HepG2 (cell line): ENCODE measurements around the gene DNAAF3. TPM values are rescaled to one million over a fixed set of nuclear protein-coding genes. Genes with fewer than 3 reads are reported as not detected.

Experiments
- ATAC-seq: fragments of 200-7000 bp; cut with Tn5 transposase; 3 replicates; pipeline ENCODE4 v1.9.1; 2020; ENCODE audit warnings: mild to moderate bottlenecking, moderate library complexity
- BruUV-seq: library from RNA; stranded (reverse); fragments of 400-500 nt; replicated peaks from 2 replicates; lab custom pipeline; 2021; lab: Mats Ljungman, UMichigan
- CTCF ChIA-PET: fragments of 300-600 bp; formaldehyde crosslinking; extraction: SDS; loops from one replicate; lab custom pipeline; 2021; ENCODE audit warnings: low total read pairs, inconsistent platforms, low intra/inter-chr PET ratio; lab: Yijun Ruan, JAX
- POLR2A ChIA-PET: fragments of 350-600 bp; sonication (Branson Sonifier 250); formaldehyde crosslinking; loops from one replicate; lab custom pipeline; 2020; ENCODE audit warnings: antibody characterized with exemption, inconsistent platforms; lab: Yijun Ruan, JAX
- DNase-seq: peaks from one replicate; pipeline ENCODE4 v3.0.0-alpha.2; 2015; ENCODE audit warnings: low spot score
- FAIRE-seq: peaks from 3 replicates; lab custom pipeline; 2011; peaks lifted over from hg19 to GRCh38; lab: Jason Lieb, UNC
- H2AFZ ChIP-seq: one replicate; pipeline ENCODE4 v1.6.1; 2011; ENCODE audit warnings: low read length, inconsistent platforms
- H3K27ac ChIP-seq: fragments of 300-600 bp; 3 replicates; pipeline ENCODE4 v1.8.0; 2011; ENCODE audit warnings: mixed run types, mild to moderate bottlenecking, mixed read lengths, low read length, inconsistent platforms; ENCODE audit not compliant: insufficient read depth; ENCODE audit errors: extremely low read length
- H3K27me3 ChIP-seq, 2 experiments: fragments of 200-600 bp in 1 of 2; 2 replicates in 1 of 2; 3 replicates in 1 of 2; pipeline versions ENCODE4 v1.6.0 to v1.8.0; 2011; ENCODE audit warnings: low read length in 2 of 2, mild to moderate bottlenecking in 2 of 2, moderate library complexity in 2 of 2, inconsistent platforms in 1 of 2; ENCODE audit not compliant: insufficient read depth in 2 of 2, control insufficient read depth in 1 of 2
- H3K36me3 ChIP-seq, 2 experiments: fragments of 200-600 bp in 1 of 2; replicated peaks in 1 of 2; 2 replicates in 1 of 2; 3 replicates in 1 of 2; pipeline versions ENCODE4 v1.5.1 to v1.8.0; 2011; ENCODE audit warnings: low read length in 2 of 2, inconsistent platforms in 1 of 2; ENCODE audit not compliant: insufficient read depth in 2 of 2, control insufficient read depth in 1 of 2
- H3K4me1 ChIP-seq: 2 replicates; pipeline ENCODE4 v1.5.1; 2012; ENCODE audit warnings: low read length, inconsistent platforms; ENCODE audit not compliant: insufficient read depth
- H3K4me2 ChIP-seq: 2 replicates; pipeline ENCODE4 v1.6.0; 2011; ENCODE audit warnings: low read depth, low read length, inconsistent platforms
- H3K4me3 ChIP-seq, 3 experiments: fragments of 200-600 bp in 1 of 3; sonication (generic), shearing (Covaris generic) in 1 of 3; replicated peaks in 1 of 3; 2 replicates each; pipeline ENCODE4 v1.5.1; 2011 to 2016; ENCODE audit warnings: low read length in 3 of 3, inconsistent platforms in 2 of 3, low read depth in 2 of 3, mild to moderate bottlenecking in 2 of 3, control low read depth in 1 of 3, mixed read lengths in 1 of 3; ENCODE audit not compliant: insufficient read depth in 1 of 3
- H3K79me2 ChIP-seq: one replicate; pipeline ENCODE4 v1.6.1; 2011; ENCODE audit warnings: low read length, inconsistent platforms; ENCODE audit not compliant: insufficient read depth
- H3K9ac ChIP-seq: 2 replicates; pipeline ENCODE4 v1.6.0; 2011; ENCODE audit warnings: mild to moderate bottlenecking, low read depth, low read length, inconsistent platforms; ENCODE audit not compliant: insufficient read depth
- H3K9me3 ChIP-seq: 2 replicates; pipeline ENCODE4 v1.5.1; 2012; ENCODE audit warnings: mild to moderate bottlenecking, low read length
- H4K20me1 ChIP-seq: 2 replicates; pipeline ENCODE4 v1.6.0; 2011; ENCODE audit warnings: inconsistent platforms, mild to moderate bottlenecking, low read length, moderate library complexity; ENCODE audit not compliant: insufficient read depth
- ETV6 ChIP-seq: sonication (generic); formaldehyde crosslinking; conservative IDR thresholded peaks from 2 replicates; pipeline ENCODE4 v1.4.0; 2020; ENCODE audit warnings: missing genetic modification reagents
- GABPA ChIP-seq, 2 experiments: IDR thresholded peaks; 2 replicates each; pipeline ENCODE4 v1.6.1; 2011 to 2016; ENCODE audit warnings: low read depth in 2 of 2, low read length in 1 of 2, missing biosample characterization in 1 of 2, missing genetic modification characterization in 1 of 2
- ZNF12 ChIP-seq: sonication (generic); formaldehyde crosslinking; IDR thresholded peaks from 2 replicates; pipeline ENCODE4 v1.5.0; 2020; ENCODE audit warnings: missing genetic modification reagents
- ZNF431 ChIP-seq: sonication (generic); formaldehyde crosslinking; IDR thresholded peaks from 2 replicates; pipeline ENCODE4 v1.9.0; 2022; ENCODE audit warnings: missing genetic modification reagents, low read depth, mild to moderate bottlenecking, borderline replicate concordance
- ZNF780A ChIP-seq: sonication (generic); formaldehyde crosslinking; IDR thresholded peaks from 2 replicates; pipeline ENCODE4 v1.8.0; 2022; ENCODE audit warnings: mild to moderate bottlenecking, missing genetic modification reagents, moderate library complexity
- WGBS: methylation state at CpG from one replicate; pipeline ENCODE4 v1.1.6; 2017; ENCODE audit warnings: low lambda C conversion rate; 5-methylcytosine and 5-hydroxymethylcytosine counted together
- in situ Hi-C: cut with HindIII; loops from 2 replicates; pipeline ENCODE4 v1.10.0; 2017; ENCODE audit warnings: low pct_unique_long_range_greater_than_20kb; ENCODE audit not compliant: extremely low pct_ligation_motif_present
- intact Hi-C: fragments of 100-400 bp; cut with micrococcal nuclease; formaldehyde crosslinking; loops from one replicate; pipeline ENCODE4 v1.10.0; 2022; ENCODE audit not compliant: unreplicated experiment
- polyA plus RNA-seq, 8 experiments: library from polyadenylated mRNA; depleted of rRNA in 3 of 8; stranded (reverse) in 7 of 8; unstranded in 1 of 8; fragments of >200 nt; fragmentation: Illumina TruSeq in 4 of 8; extraction: Trizol in 4 of 8; gene quantifications; 2 replicates each; pipeline versions ENCODE4 v1.2.1 to v1.2.3, GENCODE V29; 2011 to 2016; ENCODE audit warnings: low read depth in 4 of 8, missing spikeins in 1 of 8, mixed read lengths in 1 of 8; ENCODE audit not compliant: insufficient read depth in 1 of 8
- total RNA-seq, 5 experiments: library from RNA; depleted of rRNA; stranded (reverse); fragments of >200 nt; fragmentation: Illumina TruSeq; extraction: Trizol; gene quantifications; 2 replicates each; pipeline ENCODE4 v1.2.3, GENCODE V29; 2016; ENCODE audit warnings: low read depth in 1 of 5
- TF ChIP-seq, protein P1 (sequence below): sonication (generic); formaldehyde crosslinking; IDR thresholded peaks from 2 replicates; pipeline ENCODE4 v1.4.0; 2020; ENCODE audit warnings: mild to moderate bottlenecking, missing genetic modification reagents
- TF ChIP-seq, protein P2 (sequence below): sonication (generic); formaldehyde crosslinking; IDR thresholded peaks from 2 replicates; pipeline ENCODE4 v1.4.0; 2020; ENCODE audit warnings: missing genetic modification reagents, mild to moderate bottlenecking, borderline replicate concordance
- TF ChIP-seq, protein P3 (sequence below): sonication (generic); formaldehyde crosslinking; IDR thresholded peaks from 2 replicates; pipeline ENCODE4 v1.5.0; 2020; ENCODE audit warnings: mild to moderate bottlenecking, missing genetic modification reagents, moderate library complexity

Gene DNAAF3
- total and polyA plus RNA-seq, 2 of the 13 experiments (the other 11 are each of a cell fraction or from before 2014, with no cell fraction given), result 0.30 to 0.40 TPM

DNA sequence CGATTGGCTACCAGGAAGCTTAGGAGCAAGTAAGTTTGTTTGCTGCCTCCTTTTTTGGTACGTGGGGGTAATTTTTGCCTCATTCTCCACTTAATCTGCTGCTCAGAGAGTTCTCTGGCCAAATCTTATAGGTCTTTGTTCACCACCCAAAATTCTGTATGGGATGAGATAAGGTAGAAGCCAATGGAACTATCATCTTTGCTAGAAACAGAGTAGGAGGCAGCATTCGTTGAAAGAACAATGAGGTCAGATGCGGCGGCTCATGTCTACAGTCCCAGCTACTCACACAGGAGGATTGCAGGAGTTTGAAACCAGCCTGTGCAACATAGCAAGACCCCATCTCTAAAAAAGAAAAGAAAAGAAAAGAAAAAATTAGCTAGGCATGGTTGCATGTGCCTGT is 5.0 kb upstream of the DNAAF3 start (continued):
- TF ChIP-seq, protein P1, sequence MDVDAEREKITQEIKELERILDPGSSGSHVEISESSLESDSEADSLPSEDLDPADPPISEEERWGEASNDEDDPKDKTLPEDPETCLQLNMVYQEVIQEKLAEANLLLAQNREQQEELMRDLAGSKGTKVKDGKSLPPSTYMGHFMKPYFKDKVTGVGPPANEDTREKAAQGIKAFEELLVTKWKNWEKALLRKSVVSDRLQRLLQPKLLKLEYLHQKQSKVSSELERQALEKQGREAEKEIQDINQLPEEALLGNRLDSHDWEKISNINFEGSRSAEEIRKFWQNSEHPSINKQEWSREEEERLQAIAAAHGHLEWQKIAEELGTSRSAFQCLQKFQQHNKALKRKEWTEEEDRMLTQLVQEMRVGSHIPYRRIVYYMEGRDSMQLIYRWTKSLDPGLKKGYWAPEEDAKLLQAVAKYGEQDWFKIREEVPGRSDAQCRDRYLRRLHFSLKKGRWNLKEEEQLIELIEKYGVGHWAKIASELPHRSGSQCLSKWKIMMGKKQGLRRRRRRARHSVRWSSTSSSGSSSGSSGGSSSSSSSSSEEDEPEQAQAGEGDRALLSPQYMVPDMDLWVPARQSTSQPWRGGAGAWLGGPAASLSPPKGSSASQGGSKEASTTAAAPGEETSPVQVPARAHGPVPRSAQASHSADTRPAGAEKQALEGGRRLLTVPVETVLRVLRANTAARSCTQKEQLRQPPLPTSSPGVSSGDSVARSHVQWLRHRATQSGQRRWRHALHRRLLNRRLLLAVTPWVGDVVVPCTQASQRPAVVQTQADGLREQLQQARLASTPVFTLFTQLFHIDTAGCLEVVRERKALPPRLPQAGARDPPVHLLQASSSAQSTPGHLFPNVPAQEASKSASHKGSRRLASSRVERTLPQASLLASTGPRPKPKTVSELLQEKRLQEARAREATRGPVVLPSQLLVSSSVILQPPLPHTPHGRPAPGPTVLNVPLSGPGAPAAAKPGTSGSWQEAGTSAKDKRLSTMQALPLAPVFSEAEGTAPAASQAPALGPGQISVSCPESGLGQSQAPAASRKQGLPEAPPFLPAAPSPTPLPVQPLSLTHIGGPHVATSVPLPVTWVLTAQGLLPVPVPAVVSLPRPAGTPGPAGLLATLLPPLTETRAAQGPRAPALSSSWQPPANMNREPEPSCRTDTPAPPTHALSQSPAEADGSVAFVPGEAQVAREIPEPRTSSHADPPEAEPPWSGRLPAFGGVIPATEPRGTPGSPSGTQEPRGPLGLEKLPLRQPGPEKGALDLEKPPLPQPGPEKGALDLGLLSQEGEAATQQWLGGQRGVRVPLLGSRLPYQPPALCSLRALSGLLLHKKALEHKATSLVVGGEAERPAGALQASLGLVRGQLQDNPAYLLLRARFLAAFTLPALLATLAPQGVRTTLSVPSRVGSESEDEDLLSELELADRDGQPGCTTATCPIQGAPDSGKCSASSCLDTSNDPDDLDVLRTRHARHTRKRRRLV (CRISPR knock-in tag), result no peak
- TF ChIP-seq ZNF12 (CRISPR knock-in tag) (no peak), ZNF780A (no peak)

- no peaks in the 10 kb centered on the region for H3K79me2 ChIP-seq
- intact Hi-C loops (no loop called here), in situ Hi-C loops (no loop called here)
- TF ChIP-seq GABPA (IDR thresholded peaks at IDR 0.05; ENCODE audit: low read depth, low read length) (no peak), GABPA (CRISPR knock-in tag; IDR thresholded peaks at IDR 0.05; ENCODE audit: low read depth) (no peak), ETV6 (CRISPR knock-in tag) (no peak), ZNF431 (CRISPR knock-in tag) (no peak)
- TF ChIP-seq, protein P2, sequence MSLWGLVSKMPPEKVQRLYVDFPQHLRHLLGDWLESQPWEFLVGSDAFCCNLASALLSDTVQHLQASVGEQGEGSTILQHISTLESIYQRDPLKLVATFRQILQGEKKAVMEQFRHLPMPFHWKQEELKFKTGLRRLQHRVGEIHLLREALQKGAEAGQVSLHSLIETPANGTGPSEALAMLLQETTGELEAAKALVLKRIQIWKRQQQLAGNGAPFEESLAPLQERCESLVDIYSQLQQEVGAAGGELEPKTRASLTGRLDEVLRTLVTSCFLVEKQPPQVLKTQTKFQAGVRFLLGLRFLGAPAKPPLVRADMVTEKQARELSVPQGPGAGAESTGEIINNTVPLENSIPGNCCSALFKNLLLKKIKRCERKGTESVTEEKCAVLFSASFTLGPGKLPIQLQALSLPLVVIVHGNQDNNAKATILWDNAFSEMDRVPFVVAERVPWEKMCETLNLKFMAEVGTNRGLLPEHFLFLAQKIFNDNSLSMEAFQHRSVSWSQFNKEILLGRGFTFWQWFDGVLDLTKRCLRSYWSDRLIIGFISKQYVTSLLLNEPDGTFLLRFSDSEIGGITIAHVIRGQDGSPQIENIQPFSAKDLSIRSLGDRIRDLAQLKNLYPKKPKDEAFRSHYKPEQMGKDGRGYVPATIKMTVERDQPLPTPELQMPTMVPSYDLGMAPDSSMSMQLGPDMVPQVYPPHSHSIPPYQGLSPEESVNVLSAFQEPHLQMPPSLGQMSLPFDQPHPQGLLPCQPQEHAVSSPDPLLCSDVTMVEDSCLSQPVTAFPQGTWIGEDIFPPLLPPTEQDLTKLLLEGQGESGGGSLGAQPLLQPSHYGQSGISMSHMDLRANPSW (CRISPR knock-in tag), result no peak
- TF ChIP-seq, protein P3, sequence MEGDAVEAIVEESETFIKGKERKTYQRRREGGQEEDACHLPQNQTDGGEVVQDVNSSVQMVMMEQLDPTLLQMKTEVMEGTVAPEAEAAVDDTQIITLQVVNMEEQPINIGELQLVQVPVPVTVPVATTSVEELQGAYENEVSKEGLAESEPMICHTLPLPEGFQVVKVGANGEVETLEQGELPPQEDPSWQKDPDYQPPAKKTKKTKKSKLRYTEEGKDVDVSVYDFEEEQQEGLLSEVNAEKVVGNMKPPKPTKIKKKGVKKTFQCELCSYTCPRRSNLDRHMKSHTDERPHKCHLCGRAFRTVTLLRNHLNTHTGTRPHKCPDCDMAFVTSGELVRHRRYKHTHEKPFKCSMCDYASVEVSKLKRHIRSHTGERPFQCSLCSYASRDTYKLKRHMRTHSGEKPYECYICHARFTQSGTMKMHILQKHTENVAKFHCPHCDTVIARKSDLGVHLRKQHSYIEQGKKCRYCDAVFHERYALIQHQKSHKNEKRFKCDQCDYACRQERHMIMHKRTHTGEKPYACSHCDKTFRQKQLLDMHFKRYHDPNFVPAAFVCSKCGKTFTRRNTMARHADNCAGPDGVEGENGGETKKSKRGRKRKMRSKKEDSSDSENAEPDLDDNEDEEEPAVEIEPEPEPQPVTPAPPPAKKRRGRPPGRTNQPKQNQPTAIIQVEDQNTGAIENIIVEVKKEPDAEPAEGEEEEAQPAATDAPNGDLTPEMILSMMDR (CRISPR knock-in tag), result no peak
- CTCF ChIA-PET, result no interaction called here
- WGBS, result 21% methylated on average over 4 of the region's 4 CpGs
- peaks cover 0 to 13% of the 10 kb centered on the region in 2 experiments; a peak in 3 of 5 replicates for H3K27me3 ChIP-seq
- POLR2A ChIA-PET, result no interaction called here
- FAIRE-seq (no peak), DNase-seq (no peak), ATAC-seq (no peak)
- H3K36me3 ChIP-seq, result no peaks in the 10 kb centered on the region
- H3K27ac ChIP-seq, result no peak overlapping the region
- no peaks in the 10 kb centered on the region for H4K20me1 ChIP-seq
- H3K4me2 ChIP-seq, result no peak overlapping the region
- H3K9me3 ChIP-seq, result no peaks in the 10 kb centered on the region
- H3K4me1 ChIP-seq, result peaks cover 18% of the 10 kb centered on the region
- no peak overlapping the region for H3K9ac ChIP-seq
- BruUV-seq, result no TSS peak
- no peak overlapping the region for H3K4me3 ChIP-seq
- H2AFZ ChIP-seq, result no peak overlapping the region
Measured at GRCh38 chr19:55169136-55169535, 2.7 kb upstream of the DNAAF3 start.
